ENCODE measurements around the gene KIF26A.

KIF26A gene

DNA sequence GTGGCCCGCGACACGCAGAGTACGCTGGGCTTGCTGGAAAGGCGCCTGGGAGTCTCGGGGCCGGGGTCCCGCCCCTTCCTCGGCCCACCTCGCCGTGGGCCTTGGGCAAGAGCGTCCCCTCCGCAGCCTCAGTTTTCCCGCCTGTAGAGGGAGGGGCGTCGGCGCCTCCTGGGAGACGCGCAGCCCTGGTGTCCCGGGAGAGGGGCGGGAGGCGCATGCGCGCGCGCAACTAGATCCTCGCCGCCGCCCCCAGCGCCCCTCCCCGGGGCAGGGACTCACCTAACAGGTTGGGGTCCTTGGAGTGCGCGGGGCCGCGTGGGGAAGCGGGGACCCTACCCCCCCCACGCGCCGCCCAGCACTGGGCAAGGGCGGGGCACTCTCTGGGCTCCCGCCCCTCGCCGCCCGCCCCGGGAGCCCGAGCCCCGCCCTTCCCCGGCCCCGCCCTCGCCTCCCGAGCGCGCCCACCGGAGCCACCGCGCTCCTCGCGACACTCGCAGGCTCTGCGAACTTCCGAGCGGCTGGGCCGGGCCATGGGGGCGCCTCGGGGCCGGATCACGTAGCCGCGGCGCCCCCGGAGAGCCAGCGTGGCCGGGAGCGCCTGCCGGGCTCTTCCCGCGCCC, at the start of gene KIF26A:
TSS of gene KIF26A (plus strand) at position 490 of the 620 bp plus-strand sequence. CDS start 136 bp downstream, outside the sequence.
- DNase-seq: peak; percentile 35

DNA sequence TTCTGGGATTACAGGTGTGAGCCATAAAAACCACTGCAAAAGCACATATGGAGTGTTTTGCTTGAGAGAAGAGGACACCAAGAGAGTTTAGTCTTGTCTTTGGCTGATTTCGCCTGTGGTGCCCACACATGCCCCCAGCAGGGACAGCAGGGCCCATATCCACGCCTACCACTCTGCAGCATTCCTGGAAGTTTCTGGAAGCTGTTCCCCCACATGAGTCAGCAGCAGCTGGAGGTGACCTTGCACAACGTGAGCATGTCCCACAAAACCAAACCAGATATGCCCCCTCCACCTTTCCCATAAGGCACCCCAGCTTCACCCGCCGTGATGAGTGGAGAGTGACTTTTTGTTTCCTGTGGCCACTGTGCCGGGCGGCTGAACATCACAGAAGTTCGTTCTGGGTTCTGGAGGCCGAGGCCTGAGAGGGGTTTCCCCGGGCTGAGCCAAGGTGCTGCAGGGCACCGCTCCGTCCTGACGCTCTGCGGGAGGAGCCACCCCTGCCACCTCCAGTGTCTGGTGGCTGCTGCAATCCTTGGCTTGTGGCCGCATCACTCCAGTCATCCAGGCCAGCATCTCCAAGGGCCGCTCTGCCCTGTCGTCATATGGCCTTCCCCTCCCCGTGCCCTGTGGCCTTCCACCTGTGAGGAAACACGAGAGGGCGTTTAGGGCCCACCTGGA, 48.2 kb upstream of the KIF26A start:
- no peak for DNase-seq

DNA sequence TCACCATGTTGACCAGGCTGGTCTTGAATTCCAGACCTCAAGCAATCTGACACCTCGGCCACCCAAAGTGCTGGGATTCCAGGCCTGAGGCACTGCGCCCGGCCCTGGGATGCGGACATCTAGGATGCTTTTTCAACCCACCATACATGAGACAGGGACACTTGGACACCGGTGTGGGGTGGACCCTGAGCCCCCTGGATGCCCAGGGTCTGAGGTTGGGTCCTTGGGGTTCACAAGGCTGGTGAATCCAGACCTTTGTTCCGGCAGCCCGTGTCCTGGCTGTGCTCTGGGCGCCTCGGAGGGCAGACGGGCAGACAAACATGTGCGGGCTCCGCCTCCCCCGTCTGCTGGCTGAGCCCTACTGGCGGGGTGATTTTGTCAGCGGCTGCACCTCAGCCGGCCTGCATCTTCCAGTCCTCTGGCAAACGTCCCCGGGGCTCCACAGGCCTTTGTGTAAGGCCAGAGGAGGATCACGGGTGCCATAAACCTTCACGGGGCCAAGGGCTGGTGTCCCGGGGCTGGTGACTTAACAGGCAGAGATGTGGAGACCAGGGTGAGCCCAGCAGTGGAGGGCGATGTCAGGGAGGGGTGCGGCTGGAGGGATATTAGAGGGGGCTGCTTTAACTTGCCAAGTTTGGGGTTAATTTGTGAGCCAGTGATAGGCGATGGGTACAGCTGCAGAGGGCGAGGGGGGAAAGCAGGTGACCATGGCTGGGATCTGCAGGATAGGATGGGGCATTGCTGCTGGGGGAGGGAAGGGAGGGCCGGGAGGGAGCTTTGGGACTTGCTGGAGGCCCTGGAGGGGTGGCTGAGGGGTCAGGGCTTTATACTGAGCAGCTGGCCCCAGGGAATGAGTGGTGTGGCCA, 47.1 kb upstream of the KIF26A start:
- DNase-seq: no peak

DNA sequence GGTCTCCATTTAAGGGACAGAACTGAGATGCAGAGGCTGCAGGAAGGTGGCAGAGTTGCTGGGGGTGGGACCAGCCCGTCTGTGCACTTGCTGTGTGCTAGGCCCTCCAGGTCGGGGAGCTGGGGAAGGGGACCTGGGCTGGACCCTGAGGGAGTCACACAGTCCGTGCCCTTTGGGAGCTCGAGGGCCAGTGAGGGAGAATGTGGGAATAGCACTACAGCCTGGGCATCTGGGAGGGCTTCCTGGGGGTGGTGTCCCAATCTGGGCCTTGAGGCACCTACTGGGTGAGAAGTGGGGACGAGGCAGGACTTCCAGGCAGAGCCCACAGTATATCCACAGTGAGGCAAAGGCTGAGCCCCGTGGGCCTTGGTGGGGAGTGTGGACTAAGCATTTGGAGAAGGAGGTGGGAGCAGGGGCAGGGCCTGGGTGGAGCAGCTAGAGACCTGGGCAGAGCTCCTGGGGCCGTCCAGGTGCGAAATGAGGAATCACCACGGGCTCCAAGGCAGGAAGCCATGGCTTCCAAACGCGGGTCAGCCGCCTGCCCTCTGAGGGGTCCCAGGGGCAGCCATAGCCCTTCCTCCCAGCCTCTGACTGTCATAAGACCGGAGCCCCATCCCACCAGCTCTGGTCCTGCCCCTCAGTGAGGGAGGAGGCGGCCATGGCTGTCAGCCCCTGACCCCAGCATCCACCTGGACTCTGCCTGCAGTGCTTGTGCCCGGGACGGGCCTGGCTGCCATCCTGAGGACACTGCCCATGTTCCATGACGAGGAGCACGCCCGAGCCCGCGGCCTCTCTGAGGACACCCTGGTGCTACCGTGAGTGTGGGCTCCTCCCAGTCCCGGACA, 46.2 kb upstream of the KIF26A start:
- no peak for DNase-seq

DNA sequence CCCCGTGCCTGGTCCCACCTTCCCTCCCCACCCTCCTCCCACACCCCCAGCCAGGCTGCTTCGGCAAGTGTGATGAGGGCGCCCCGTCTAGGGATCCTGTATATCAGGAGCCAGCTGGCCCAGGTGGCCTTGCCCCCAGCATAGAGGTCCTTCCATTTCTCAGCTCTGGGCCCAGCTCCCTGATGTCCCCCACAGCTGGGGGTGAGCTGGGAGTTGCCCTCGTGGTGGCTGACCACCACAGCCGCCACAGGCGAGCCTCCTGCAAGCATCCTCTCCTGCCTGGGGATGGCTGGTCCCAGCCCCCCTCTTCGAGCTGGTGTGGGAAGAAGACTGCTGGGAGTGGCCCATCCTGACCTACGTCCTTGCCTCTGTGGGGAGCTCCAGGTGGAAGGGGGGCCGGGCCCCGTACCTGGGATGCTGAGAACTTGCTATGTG, 45.4 kb upstream of the KIF26A start:
- DNase-seq: no peak

DNA sequence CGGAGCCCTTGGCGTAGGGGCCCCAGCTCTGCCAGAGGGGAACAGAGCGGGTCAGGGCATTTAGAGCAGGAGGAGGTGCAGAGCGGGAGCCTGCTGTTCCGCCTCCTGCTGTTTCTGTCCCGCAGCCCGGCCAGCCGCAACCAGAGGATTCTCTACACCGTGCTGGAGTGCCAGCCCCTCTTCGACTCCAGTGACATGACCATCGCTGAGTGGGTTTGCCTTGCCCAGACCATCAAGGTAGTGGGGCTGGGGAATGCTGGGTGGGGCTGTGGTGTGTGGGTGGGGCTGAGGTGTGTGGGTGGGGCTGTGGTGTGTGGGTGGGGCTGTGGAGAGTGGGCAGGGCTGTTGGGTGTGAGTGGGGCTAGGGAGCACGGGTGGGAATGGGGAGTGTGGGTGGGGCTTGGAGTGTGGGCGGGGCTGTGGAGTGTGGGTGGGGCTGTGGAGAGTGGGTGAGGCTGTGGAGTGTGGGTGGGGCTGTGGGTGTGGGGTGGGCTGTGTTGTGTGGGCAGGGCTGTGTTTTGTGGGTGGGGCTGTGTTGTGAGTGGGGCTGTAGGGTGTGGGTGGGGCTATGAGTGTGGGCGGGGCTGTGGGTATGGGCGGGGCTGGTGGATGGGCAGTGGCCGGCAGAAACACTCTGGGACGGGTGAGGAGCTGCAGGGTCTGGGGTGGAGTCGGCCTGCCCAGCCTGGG, 44.9 kb upstream of the KIF26A start:
- DNase-seq: no peak

DNA sequence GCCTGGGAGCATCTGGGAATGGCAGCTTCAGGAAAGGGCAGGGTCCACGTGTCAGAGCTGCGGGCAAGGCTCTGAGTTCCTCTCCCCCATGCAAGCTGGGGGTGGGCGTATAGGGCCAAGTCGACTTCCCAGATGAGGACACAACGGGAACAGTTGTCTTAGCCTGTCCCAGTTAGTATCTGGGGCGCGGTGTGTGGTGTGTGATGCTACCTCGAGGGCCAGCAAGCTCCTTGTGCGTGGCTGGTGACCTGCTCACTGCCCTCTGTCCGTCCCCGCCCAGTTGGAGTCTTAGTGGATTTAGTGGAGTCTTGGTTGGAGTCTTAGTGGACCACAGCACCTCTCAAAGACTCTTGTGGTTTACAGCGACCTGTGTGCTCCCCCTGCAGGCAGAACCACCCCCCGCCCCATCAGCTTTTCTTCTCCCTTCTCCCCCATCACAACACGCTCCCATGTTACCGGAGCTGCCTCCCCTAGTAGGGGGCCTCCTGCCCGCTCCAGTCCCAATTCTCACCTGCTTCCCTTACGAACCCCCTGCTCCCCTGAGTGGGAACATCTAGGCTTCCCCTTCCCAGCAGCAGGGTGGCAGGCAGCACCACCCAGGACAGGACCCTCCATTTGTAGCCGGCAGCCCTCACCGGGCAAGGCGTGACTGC, 44.2 kb upstream of the KIF26A start:
- DNase-seq: no peak

DNA sequence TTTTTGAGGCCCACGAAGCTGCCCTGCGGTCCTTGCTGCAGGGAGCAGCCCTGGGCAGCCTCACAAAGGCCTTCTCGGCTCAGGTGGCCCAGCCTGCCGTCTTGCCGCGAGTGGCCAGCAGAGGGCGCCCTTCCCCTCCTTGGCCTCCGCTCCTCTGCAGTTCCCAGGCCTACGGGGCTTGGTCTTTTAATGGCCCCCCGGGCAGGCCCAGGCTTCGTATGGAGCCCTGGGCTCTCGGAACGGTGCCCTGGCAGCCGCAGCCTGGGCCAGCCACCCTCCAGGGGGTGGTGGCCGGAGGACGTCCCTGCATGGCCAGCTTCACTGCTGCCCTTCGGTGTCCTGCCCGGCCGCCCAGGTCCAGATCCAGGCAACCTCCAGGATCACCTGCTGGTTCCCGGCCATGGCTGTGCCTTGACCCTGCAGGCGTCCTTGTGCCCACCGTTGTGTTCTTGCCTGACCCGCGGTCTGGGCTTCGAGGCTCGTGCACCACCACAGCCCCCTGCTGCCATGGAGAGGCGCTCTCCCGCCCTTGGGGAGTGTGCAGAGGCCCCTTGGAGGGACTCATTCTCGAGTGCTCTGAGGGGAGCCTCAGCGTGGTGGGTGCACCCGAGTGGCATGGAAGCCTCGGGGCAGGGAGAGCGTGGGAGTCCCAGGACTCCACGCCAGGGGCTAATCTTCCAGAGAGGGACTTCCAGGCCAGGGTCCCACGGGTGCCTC, 43.5 kb upstream of the KIF26A start:
- peak; percentile 85 for DNase-seq

DNA sequence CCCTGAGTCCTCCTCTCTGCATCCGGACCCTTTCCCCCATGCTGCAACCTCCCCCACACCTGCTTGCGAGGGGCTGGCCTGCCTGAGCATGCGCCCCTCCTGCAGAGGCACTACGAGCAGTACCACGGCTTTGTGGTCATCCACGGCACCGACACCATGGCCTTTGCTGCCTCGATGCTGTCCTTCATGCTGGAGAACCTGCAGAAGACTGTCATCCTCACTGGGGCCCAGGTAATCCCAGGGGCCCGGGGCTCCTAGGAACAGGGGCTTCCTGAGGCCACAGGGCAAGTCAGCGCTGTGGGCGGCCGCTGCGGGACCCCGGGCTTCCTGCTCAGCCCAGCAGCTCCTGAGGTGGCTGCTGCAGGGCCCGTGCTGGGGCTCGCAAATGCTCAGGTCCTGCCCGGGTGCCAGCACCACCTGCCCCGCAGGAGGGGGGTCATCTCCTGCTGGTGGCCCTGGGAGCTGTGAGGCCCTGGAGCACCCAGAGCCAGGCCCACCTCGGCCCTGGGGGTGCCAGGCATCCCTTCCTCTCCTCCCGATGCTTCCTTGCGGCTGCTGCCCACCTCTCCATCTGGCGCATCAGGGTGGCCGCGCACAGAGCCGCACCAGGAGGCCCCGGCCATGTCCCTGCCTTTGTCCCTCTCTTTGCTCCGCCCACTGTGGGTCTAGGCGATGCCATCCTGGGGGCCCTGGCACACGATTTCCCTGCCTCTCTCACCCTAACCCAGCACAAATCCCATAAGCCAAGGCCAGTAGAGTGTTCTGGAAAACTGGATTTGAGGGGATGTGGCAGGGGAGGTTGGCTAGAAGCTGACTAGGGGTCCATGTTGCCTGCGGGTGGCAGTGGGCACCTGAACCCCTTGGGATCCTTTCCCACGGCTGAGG, 42.7 kb upstream of the KIF26A start:
- DNase-seq: no peak

DNA sequence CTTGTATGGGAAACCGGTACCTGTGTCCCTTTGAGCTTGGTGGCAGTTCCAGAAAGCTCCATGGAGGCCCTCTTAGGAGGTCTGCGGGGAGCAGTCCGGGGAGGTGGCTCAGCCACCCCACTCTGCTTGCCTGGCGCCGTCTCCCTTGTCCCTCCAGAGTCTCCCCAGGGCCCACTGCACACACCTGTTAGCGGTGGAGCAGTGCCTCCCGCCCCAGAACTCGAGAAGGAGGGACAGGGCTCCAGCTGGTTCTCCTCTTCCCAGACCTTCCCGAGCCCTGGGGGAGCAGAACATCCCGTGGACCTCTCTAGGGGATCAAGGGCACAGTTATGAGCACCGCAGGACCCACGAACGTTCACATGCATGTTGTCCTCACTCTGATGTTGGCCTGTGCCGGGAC, 42.1 kb upstream of the KIF26A start:
- DNase-seq: no peak

DNA sequence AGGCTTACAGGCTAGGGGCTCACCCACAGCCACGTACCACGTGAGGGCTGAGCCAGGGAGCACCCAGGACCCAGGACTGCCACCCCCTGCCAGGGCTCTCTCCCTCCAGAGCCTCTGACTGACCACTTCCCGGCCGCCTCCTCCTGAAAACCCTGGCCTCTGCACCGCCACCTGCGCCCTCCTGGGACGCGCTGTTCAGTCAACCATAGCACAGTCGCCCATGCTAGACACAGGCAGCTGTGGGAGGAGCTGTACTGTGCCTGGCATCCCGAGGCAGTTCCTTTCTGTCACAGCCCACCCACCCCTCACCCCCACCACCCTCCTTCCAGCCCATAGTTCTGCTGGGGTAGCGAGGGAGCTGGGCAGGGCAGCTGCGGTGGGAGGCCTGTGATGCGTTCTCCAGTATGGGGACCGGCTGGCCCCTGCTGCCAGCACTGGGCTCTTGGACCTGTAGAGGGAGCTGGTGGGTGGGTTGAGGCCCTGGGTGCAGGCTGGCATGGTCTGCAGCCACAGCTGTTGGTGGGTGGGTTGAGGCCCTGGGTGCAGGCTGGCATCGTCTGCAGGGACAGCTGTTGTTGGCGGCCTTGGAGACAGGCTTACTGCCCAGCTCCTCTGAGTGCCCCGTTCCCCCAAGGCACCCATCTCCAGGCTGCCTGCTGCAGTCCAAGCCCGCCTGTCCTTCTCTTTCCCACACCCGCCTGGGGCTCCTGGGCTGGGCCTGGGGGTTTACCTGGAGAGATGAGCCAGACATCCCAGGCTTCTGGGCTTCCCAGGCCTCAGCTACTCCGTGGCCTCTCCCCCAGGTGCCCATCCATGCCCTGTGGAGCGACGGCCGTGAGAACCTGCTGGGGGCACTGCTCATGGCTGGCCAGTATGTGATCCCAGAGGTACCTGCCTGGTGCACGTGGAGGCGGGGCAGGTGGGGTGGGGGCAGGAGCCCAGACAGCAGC, 41.4 kb upstream of the KIF26A start:
- DNase-seq: no peak

DNA sequence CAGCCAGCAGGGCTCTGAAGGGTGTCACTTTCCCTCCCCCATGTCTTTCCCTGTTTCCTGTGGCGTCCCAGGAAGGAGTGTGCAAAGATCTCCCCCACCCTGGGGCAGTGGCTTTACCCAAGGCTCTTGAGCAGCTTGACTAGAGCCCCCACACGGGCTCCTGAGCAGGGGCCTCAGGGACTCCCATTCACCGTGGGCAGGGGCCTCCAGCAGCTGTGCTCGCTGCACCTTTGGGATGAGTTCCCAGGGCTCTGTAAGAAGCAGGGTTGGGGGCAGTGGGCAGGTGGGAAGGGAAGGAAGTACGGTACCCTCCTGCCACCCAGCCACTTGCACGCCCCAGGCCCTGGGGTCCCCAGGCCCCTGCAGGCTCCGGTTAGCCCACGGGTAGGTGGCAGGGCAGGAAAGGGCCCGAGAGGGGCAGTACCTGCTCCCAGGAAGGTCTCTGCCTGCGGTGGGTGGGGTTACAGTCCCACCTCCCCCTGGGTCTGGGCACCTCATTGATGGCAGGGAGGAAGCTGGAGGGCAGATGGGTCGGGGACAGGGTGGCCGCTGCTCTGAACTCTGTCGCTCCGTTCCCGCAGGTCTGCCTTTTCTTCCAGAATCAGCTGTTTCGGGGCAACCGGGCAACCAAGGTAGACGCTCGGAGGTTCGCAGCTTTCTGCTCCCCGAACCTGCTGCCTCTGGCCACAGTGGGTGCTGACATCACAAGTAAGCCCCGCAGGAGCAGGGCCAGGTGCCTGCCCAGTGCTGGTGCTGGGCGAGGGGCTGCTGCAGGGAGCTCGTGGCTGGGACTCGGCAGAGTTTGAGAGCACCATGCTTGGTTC, 39.9 kb upstream of the KIF26A start:
- no peak for DNase-seq

DNA sequence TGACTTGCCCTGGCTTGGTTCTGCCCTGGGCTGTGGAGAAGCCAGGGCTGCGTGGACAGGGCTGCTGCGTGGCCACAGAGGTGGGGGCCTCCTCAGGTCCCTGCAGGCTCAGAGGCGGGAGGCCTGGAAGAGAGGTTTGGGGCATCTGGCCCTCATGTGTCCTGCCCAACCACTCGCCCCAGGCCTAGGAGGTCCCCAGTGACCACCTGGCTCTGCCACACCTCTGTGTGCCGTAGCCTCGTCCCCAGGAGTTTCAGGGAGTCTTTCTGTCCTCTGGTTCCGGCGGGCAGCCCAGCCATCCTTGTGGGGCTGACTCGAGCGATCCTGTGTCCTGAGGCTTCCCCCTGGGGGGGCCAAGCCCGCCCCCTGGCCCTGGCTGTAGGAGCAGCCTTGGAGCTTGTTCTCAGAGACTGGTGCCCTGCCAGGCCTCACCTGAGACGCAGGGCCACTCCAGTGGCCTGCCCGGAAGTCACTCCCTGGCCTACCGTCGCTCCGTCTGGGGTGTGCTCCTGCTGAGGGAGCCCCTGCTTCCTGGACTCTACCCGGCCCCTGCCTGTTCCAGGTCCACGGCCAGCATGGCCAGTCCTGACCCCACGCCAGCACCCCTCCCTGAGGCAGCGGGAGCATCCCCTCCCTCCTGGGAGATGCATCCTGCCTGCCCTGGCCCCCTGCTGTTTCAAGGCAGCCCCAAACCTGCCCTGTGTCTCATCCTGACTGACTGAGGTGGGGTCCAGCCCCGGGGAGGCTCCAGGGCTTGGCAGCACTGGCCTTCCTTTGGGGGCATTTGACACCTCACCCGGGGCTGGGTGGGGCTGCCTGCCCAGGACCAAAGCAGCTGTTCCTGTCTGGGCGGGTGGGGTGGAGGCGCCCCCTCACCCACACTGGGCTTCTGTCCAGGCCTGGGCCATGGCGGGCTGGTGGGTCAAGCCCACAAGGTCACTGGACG, 39.0 kb upstream of the KIF26A start:
- no peak for DNase-seq

DNA sequence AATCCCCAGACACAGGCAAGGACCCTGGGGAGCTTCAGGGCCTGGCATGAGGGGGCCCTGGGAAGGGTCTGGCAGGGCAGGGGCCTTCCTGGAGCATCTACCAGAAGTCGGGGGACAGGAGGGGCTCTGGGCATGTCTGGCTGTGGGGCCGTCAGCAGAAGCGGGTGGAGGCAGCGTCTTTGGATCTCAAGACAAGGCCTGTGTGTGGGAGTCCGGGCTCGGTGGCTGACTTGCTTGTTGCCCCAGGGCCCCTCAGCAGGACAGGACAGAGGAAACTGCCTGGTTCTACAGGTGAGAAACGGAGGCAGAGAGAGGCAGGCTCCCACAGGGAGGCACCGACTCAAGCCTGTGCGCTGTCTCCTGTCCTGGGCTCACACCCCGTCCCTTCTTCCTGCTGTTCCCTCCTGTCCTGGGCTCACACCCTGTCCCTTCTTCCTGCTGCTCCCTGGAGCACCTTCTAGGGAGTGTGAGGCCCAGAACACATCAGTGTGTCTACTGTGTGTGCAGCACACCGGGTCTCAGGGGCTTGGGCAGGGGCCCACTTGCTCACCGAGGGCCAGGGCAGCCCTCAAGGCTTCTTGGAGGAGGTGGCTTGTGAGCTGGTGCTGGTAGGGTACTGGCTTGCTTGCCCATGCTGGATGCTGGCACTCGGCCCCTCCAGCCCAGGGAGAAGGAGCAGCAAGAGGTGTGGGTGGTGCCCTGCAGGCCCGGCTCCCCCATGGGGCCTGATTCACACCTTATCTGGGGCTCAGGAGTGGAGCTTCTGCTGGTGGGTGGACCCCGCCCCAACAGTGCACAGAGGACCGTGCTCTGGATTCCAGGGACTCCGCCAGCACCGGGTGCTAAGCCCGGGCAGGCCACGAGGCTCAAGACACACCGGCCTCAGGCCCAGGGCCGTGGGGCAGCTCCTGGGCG, 38.0 kb upstream of the KIF26A start:
- no peak for DNase-seq

DNA sequence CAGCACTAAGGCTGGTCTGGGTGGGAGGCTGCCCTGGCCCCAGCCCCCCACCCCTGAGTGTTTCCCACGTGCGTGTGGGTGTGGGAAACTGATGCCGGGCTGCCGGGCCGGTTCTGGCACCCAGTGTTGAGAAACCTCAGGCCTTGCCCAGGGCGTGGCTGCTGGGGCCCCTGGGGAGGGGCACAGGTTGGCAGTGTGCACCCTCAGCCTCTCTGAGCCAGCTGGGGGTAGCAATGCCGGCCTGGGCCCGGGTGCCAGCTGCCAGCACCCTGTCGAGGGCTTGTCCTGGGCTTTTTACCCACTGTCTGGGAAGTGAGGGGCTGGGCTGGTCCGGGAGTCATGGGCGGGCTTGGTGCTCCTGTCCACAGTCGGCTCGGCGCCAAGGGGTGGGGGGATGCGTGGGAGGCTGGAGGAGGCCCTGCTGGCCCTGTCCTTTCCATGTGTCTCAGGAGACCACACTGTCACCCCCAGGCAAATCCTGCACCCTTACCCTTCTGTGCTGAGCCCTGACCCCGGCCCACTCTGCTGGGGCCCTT, 37.2 kb upstream of the KIF26A start:
- no peak for DNase-seq
